ENCODE results near the gene ARRDC1.
A peak's percentile ranks its signal among the peaks of the same experiment; 100 is the strongest.
"Not testable (repeated sequence)": the region's sequence is repeated elsewhere in the genome, so short reads cannot be mapped to it uniquely, and the experiment has no call there.

ARRDC1 gene

DNA sequence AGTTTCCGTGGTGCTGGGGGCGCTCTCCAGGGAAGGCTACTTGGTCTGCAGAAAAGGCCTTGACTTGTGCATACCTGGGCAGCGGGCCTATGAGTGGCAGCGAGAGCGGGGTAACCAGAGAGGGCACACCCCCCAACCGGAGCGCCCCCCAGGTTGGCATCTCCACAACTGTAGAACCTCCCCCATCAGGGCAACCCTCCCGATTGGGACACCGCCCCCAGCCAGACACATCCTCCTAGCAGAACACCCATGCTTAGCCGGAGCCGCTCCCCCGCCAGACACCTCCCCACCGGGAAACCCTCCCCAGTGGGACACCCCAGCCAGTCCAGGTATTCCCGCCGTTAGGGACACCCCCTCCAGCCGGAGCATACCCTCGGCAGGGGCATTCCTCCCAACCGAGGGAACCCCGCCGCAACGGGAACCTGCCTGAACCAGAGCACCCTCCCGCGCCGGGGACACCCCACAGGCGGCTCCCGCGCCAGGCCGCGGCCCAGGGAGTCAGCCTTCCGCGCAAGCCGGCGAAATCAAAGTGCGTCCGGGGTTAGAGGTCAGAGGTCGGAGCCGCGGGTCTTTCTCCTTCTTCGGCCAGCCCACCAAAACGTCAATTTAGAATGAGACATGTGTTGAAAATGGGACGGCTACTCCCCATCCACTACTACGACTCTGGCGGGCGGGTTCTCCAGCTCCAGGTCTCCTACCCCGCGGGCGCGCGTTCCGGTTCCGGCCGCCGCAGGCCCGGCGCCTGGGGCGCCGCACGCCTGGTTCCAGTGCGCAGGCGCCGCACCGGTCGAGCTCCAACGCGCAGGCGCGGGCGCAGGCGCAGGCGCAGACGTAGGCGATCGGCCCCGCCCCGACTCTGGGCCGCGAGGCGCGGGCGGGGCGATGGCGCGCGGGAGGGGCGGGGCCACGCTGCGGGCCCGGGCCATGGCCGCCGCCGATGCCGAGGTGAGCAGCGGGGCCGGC lies 12.9 kb downstream of the ARRDC1 start, which contains the start of gene EHMT1:
Gene EHMT1 (plus strand): TSS at position 901 of the 963 bp plus-strand sequence. CDS start 24 bp downstream, at position 925.
- Mint-ChIP-seq H3K9me3 (no peaks in the 10 kb centered on the region), H3K4me3 (peak within 1 kb of the TSS; percentile 91 to 93), H3K27me3 (no peaks in the 10 kb centered on the region), H3K4me1 (peaks cover 45% of the 10 kb centered on the region), H3K27ac (peak within 1 kb of the TSS; percentile 87 to 94)
- DNase-seq (peak; percentile 92 to 94), ATAC-seq (peak; percentile 80)

DNA sequence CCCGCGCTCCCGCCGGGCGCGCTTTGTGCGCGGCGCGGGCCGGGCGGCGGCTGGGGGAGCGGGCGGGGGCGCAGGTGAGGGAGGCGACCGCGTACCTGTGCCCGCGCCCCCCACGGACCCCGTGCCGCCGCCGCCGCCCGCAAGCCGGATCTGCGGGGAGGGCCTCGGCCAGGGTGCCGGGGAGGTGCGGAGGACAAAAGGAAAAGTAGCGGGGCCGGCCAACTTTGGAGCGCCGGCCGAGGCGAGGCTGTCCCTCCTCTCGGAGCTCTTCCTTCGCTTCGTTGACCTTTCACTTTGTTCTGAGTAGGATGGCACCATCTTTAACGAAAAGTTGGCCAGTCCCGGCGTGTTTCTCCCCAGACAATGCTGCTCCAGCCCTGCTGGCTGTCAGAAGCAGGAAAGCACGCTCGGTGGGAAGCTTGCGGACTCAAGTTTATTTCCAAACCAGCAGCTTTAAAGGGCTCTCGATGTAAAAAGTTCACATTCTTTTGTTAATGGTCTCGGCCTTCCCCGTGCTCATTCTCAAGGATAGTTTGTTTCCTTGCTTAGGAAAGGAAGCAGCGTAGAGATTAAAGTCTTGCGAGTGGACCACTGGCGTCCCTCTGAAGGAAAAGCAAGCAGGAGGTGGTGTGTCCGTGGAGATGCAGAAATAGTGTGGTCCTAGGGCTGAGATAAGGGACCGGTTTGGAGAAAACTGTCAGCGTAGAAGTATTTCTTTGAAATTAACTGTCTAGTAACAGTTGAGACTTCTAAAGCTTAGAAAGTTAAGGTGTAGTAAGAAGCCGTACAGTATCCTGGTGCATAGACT lies 14.0 kb downstream of the ARRDC1 start:
- ATAC-seq (peak; percentile 36), DNase-seq (peak; percentile 32 to 37)
- Mint-ChIP-seq H3K27ac (peak overlapping the region; percentile 77 to 84), H3K9me3 (no peaks in the 10 kb centered on the region), H3K4me1 (peaks cover 51% of the 10 kb centered on the region), H3K4me3 (peak overlapping the region; percentile 75 to 83), H3K27me3 (no peaks in the 10 kb centered on the region)

DNA sequence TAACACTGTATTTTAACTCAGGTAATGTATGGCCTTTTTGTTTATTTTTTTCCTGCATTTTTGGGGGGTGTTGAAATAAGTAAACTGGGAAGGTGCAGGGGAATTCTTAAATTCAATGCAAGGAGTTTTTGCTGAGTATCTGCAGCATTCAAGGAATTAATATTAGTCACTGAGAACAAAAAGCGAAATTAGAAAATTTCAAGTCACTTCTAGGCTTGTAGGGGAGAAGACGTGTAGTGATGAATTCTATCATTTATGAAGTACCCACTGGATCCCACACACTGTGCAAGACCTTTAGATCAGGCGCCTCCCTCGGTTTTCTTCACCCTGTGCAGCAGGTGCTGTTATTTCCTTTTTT lies 14.5 kb downstream of the ARRDC1 start:
- no peak for DNase-seq

DNA sequence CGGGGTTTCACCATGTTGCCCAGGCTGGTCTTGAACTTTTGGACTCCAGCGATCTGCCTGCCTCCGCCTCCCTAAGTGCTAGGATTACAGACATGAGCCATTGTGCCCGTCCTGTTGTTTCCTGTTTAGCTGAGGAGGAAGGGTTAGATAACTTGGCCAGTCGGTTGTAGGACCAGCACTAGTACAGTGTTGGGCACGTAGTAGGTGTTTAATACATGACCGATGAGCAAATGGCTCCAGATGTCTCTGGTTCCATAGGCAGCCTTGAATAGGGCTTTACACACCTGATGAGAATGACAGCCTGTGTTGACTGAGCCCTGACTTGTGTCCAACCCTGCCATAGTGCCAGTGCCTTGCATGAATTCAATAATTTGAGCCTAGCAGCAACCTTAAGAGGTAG lies 15.1 kb downstream of the ARRDC1 start:
- Mint-ChIP-seq H3K4me3 (peak overlapping the region; percentile 45 to 83), H3K27me3 (no peaks in the 10 kb centered on the region), H3K27ac (no peak overlapping the region), H3K9me3 (no peaks in the 10 kb centered on the region), H3K4me1 (peaks cover 59% of the 10 kb centered on the region)
- ATAC-seq (no peak), DNase-seq (no peak)

More for the DNA sequence above, 14.5 kb downstream of the ARRDC1 start:
- Mint-ChIP-seq H3K4me3 (peak overlapping the region; percentile 75 to 83), H3K27ac (no peak overlapping the region), H3K4me1 (peaks cover 54% of the 10 kb centered on the region), H3K27me3 (no peaks in the 10 kb centered on the region), H3K9me3 (no peaks in the 10 kb centered on the region)
- no peak for ATAC-seq

DNA sequence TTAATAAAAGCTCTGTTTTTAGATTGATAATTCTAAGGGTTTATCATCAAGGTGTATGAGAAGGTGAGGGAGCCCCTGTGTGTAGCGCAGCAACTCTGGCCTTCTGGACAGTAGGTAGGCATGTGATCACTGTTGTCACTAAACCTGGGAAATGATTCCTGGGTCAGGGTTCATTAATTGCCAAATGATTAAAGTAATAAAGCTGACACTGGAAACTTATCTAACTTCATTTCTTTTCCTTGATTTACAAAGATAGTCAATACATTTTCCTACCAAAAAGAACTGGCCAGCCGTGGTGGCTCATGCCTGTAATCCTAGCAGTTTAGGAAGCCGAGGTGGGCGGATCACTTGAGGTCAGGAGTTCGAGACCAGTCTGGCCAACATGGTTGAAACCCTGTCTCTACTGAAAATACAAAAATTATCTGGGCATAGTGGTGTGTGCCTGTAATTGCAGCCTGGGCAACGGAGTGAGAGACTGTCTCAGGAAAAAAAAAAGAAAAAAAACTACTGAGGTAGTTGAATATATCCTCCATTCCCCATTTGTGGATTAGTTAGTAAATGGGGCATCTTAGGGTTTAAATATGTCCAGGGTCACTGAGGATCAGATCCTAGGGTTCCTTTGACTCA lies 15.8 kb downstream of the ARRDC1 start:
- Mint-ChIP-seq H3K4me1 (peaks cover 63% of the 10 kb centered on the region), H3K9me3 (no peaks in the 10 kb centered on the region), H3K27me3 (no peaks in the 10 kb centered on the region), H3K4me3 (peak overlapping the region; percentile 45 to 83), H3K27ac (peak overlapping the region in 1 of 2 donors; percentile 27)
- DNase-seq (no peak), ATAC-seq (no peak)

DNA sequence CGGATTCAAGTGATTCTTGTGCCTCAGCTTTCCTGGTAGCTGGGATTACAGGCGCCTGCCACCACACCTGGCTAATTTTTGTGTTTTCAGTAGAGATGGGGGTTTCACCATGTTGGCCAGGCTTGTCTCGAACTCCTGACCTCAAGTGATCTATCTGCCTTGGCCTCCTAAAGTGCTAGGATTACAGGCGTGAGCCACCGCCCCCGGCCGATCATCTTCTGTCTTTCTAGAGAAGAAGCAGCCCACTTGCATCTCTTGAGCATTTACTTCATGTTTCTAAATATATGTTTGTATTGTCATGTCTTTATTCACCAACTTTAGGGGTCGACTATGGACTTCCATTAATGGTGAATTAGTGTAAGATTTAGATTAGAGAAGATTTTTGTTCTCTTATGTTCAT lies 16.7 kb downstream of the ARRDC1 start:
- H3K4me1 Mint-ChIP-seq, result peaks cover 64% of the 10 kb centered on the region
- peak overlapping the region; percentile 12 to 29 for H3K4me3 Mint-ChIP-seq

DNA sequence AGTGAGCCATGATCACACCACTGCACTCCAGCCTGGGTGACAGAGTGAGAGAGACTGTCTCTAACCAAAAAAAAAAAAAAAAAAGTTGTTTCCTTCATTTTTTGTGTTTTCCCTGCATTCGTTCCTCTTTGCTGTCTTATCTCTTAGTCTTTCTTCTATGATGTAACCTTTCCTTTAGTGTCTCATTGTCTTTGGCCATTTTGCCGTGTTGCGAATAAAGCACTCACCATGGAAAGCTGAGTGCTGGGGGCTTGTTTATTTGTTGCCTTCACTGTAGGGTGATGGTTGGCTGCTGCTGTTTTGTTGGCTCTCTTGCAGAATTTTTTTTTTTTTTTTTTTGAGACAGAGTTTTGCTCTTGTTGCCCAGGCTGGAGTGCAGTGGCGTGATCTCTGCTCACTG lies 21.0 kb downstream of the ARRDC1 start:
- H3K4me3 Mint-ChIP-seq, result no peak overlapping the region
- DNase-seq (no peak), ATAC-seq (no peak)
- H3K27me3 Mint-ChIP-seq, result no peaks in the 10 kb centered on the region
- peaks cover 69% of the 10 kb centered on the region for H3K4me1 Mint-ChIP-seq
- peak overlapping the region in 1 of 2 donors; percentile 73 for H3K27ac Mint-ChIP-seq
- no peaks in the 10 kb centered on the region for H3K9me3 Mint-ChIP-seq

More for the DNA sequence above, 16.7 kb downstream of the ARRDC1 start:
- H3K27me3 Mint-ChIP-seq, DNase-seq, H3K27ac Mint-ChIP-seq, ATAC-seq, H3K9me3 Mint-ChIP-seq: not testable (repeated sequence)

DNA sequence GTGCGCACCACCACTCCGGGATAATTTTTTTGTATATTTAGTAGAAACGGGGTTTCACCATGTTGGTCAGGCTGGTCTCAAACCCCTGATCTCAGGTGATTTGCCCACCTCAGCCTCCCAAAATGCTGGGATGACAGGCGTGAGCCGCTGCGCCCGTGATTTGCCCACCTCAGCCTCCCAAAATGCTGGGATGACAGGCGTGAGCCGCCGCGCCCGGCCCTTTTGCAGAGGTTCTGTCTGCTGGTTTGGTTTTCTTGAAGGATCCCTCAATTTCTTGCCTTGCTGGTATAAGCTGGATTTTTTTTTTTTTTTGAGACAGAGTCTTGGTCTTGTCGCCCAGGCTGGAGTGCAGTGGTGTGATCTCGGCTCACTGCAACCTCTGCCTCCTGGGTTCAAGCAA lies 21.9 kb downstream of the ARRDC1 start:
- H3K4me3 Mint-ChIP-seq, result peak overlapping the region in 1 of 2 donors; percentile 13
- H3K27ac Mint-ChIP-seq, DNase-seq, H3K9me3 Mint-ChIP-seq, ATAC-seq, H3K27me3 Mint-ChIP-seq: not testable (repeated sequence)
- H3K4me1 Mint-ChIP-seq, result peaks cover 72% of the 10 kb centered on the region

DNA sequence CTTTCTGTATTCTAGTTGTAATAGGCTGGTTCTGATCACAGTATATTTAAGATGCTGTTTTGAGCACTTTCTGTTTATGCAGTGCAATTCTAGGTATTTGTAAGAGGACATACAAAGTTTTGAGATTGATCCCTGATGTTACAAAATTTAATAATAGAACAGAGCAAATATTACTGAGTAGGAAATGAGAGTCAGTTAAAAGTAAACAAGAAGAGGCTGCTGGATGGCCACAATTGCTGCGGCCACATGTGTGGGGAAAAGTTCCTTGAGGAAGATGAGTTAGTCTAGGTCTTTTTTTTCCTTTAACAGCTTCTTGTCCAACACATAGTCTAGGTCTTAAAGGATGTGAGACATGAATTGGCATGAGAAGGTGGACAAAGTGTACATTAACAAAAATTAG lies 24.6 kb downstream of the ARRDC1 start:
- Mint-ChIP-seq H3K4me1 (peaks cover 76% of the 10 kb centered on the region), H3K9me3 (no peaks in the 10 kb centered on the region), H3K4me3 (peak overlapping the region; percentile 15 to 30), H3K27ac (peak overlapping the region in 1 of 2 donors; percentile 29), H3K27me3 (no peaks in the 10 kb centered on the region)
- DNase-seq (no peak), ATAC-seq (no peak)

DNA sequence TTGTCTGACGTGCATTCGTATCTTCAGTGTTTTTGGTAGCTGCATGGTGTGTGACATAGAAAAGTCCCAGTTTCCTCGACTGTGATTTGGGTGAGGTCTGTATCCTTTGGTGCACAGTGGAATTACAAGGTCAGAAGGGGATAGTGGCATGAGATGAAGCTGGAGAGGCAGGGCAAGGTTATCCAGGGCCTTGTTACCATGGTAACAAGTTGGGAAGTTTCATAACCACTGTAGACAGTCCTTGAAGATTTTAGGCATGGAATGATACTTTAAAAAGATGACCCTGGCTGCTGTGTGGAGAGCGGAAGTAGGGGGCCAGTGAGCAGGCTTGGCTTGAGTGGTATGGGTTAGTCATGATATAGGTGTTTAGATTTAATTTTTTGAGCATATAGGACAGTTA lies 25.2 kb downstream of the ARRDC1 start:
- no peaks in the 10 kb centered on the region for H3K27me3 Mint-ChIP-seq
- DNase-seq (no peak), ATAC-seq (no peak)
- H3K4me3 Mint-ChIP-seq, result peak overlapping the region; percentile 30 to 36
- no peak overlapping the region for H3K27ac Mint-ChIP-seq
- no peaks in the 10 kb centered on the region for H3K9me3 Mint-ChIP-seq
- peaks cover 71% of the 10 kb centered on the region for H3K4me1 Mint-ChIP-seq

DNA sequence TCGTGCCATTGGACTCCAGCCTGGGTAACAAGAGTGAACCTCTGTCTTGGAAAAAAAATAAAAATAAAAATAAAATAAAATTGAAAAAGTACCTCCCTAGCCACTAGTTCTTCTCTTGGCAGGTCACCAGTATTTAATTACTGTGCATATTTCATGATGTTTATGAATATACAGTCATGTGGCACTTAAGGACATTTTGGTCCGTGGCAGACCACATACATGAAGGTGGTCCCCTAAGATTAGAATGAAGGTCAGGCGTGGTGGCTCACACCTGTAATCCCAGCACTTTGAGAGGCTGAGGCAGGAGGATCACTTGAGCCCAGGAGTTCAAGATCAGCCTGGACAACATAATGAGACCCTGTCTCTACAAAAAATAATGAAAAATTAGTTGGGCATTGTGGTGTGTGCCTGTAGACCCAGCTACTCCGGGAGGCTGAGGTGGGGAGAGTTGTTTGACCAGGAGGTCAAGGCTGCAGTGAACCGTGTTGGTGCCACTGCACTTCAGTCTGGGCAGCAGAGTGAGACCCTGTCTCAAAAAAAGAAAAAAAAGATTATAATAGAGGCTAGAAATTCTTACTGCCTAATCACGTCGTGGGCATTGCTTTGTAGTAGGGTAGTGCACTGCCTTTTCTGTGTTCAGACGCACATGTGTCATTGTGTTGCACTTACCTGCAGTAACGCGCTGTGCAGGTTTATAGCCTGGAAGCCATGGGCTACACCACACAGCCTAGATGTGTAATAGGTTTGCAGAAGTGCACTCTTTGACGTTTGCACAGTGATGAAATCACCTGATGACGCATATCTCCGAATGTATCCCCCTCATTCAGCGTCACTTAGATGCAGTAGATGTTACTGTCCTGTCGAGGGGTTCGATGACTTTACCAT lies 26.1 kb downstream of the ARRDC1 start:
- no peaks in the 10 kb centered on the region for H3K27me3 Mint-ChIP-seq
- no peak for ATAC-seq
- H3K9me3 Mint-ChIP-seq, result no peaks in the 10 kb centered on the region
- no peak overlapping the region for H3K27ac Mint-ChIP-seq
- no peak for DNase-seq
- no peak overlapping the region for H3K4me3 Mint-ChIP-seq
- peaks cover 65% of the 10 kb centered on the region for H3K4me1 Mint-ChIP-seq

DNA sequence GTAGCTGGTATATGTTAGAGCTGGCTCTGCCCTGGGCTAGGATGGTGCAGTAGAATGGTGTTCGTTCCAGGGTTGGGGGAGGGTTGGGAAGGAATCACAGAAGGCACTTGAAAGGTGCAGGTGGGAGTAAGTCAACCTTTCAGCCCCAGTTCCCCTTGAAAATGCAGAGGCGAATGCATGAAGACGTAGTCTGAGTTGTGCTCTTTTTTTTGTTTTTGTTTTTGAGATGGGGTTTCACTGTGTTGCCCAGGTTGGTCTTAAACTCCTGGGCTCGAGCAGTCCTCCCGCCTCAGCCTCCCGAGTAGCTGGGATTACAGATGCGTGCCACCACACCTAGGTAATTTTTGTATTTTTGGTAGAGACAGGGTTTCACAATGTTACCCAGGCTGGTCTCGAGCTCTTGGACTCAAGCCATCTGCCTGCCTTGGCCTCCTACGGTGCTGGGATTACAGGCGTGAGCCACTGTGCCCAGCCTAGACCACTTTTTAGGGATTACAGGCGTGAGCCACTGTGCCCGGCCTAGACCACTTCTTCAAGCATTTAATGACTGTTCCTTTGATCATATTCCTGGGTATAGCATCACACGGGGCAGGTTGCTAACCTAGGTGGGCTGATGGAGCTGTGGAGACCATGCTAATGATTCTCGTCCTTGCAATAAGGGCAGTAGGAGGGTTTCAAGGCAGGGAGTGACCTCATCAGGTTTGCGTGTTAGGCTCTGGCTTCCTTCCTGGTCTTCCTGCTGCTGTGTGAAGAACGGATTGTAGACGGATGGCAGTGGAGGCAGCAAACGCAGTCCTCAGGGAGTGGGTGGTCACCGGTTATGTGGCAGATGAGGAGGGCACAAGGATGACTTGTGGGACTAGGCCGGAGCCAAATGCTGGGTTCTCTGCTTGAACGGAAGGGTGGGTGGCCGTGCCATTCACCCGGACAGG lies 27.0 kb downstream of the ARRDC1 start:
- Mint-ChIP-seq H3K27ac (peak overlapping the region in 1 of 2 donors; percentile 21), H3K9me3 (no peaks in the 10 kb centered on the region), H3K27me3 (no peaks in the 10 kb centered on the region), H3K4me1 (peaks cover 67% of the 10 kb centered on the region), H3K4me3 (no peak overlapping the region)
- DNase-seq (no peak), ATAC-seq (no peak)

DNA sequence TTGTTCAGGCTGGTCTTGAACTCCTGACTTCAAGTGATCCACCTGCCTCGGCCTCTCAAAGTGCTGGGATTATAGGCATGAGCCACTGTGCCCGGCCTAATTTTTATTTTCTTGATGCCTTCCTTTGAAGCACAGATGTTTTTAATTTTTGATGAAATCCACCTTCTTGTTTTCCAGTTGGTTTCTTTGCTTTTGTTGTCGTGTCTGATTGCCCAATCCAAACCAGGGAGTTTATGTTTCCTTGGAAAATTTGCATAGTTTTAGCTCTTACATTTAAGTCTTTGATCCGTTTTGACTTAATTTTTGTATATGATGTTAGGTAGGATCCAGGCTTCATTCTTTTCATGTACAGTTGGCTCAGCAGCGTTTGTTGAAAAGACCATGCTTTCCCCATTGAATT lies 28.5 kb downstream of the ARRDC1 start:
- DNase-seq (no peak), ATAC-seq (no peak)
- Mint-ChIP-seq H3K27me3 (no peaks in the 10 kb centered on the region), H3K4me1 (peaks cover 67% of the 10 kb centered on the region), H3K4me3 (no peak overlapping the region), H3K9me3 (no peaks in the 10 kb centered on the region), H3K27ac (peak overlapping the region in 1 of 2 donors; percentile 13)

DNA sequence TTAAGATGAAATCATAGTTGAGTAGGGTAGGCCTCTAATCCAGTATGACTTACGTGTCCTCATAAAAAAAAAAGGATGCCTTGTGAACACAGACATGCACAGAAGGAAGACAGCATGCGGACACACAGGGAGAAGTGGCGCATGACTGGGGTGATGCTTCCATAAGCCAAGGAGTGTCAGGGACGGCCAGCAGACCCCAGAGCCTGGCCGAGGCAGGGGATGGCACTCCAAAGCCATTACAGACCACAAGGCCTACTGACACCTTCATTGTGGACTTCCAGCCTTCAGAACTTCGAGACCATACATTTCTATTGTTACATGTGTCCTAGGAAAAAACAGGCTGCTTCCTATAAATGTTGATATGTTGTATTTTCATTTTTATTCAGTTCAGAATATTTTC lies 33.2 kb downstream of the ARRDC1 start:
- DNase-seq, result no peak
- Mint-ChIP-seq H3K4me3 (peak overlapping the region; percentile 75 to 84), H3K4me1 (peaks cover 55% of the 10 kb centered on the region), H3K27ac (peak overlapping the region; percentile 84 to 91), H3K27me3 (no peaks in the 10 kb centered on the region), H3K9me3 (no peaks in the 10 kb centered on the region)
- ATAC-seq, result no peak

Data from stimulated activated naive CD8-positive, alpha-beta T cell treated with anti-CD3 and anti-CD28 coated beads, Interleukin-15, amount 100 ng/mL, for 72 hours (primary cell).